ENCODE results near the gene RUFY3.
A peak's percentile ranks its signal among the peaks of the same experiment; 100 is the strongest.
"Not testable (repeated sequence)": the region's sequence is repeated elsewhere in the genome, so short reads cannot be mapped to it uniquely, and the experiment has no call there.

The RUFY3 gene

GRCh38 chr4:70721747-70722146, at the start of gene RUFY3:
TSS of gene RUFY3 (plus strand) at chr4:70721964. CDS start at chr4:70722574, 610 bp downstream.
- peak; percentile 83 for DNase-seq

- no peak for DNase-seq
Observed at GRCh38 chr4:70674191-70674590, 47.6 kb upstream of the RUFY3 start.

- DNase-seq: no peak
Observed at GRCh38 chr4:70674731-70675130, 47.0 kb upstream of the RUFY3 start.

- no peak for DNase-seq
Observed at GRCh38 chr4:70676554-70677090, 45.1 kb upstream of the RUFY3 start.

- no peak for DNase-seq
Observed at GRCh38 chr4:70678383-70678999, 43.3 kb upstream of the RUFY3 start.

- no peak for DNase-seq
Observed at GRCh38 chr4:70680934-70681333, 40.8 kb upstream of the RUFY3 start.

GRCh38 chr4:70681704-70682103, 40.1 kb upstream of the RUFY3 start:
- DNase-seq: no peak

GRCh38 chr4:70682142-70682541, 39.6 kb upstream of the RUFY3 start:
- not testable (repeated sequence) for DNase-seq

GRCh38 chr4:70687392-70687791, 34.4 kb upstream of the RUFY3 start:
- no peak for DNase-seq

GRCh38 chr4:70687821-70688794, 33.7 kb upstream of the RUFY3 start, which contains the start of gene UTP3:
TSS of gene UTP3 (plus strand) at chr4:70688532. CDS start at chr4:70688678, 146 bp downstream.
- peak; percentile 93 for DNase-seq

GRCh38 chr4:70688795-70689231, 33.0 kb upstream of the RUFY3 start:
- no peak for DNase-seq

- no peak for DNase-seq
Observed at GRCh38 chr4:70691661-70692060, 30.1 kb upstream of the RUFY3 start.

GRCh38 chr4:70694633-70695032, 27.1 kb upstream of the RUFY3 start:
- not testable (repeated sequence) for DNase-seq

- not testable (repeated sequence) for DNase-seq
Observed at GRCh38 chr4:70698435-70698834, 23.3 kb upstream of the RUFY3 start.

GRCh38 chr4:70700712-70701111, 21.1 kb upstream of the RUFY3 start:
- DNase-seq: no peak

GRCh38 chr4:70701271-70701670, 20.5 kb upstream of the RUFY3 start:
- no peak for DNase-seq

- not testable (repeated sequence) for DNase-seq
Observed at GRCh38 chr4:70702592-70702991, 19.2 kb upstream of the RUFY3 start.

GRCh38 chr4:70703619-70704214, 18.0 kb upstream of the RUFY3 start:
- DNase-seq: peak; percentile 29

- DNase-seq: no peak
Observed at GRCh38 chr4:70704215-70704930, 17.4 kb upstream of the RUFY3 start.

GRCh38 chr4:70704931-70705182, 16.9 kb upstream of the RUFY3 start:
- DNase-seq: no peak

GRCh38 chr4:70705183-70706043, 16.4 kb upstream of the RUFY3 start:
- no peak for DNase-seq

- no peak for DNase-seq
Observed at GRCh38 chr4:70706044-70706461, 15.7 kb upstream of the RUFY3 start.

Data from NCI-H524 treated with DMSO at 0.1 percent for 48 hours (cell line).